ENCODE data around the gene RCN2.

Gene RCN2

GRCh38 chr15:76903251-76903681, 28.3 kb upstream of the RCN2 start:
- no peak overlapping the region for H3K4me3 ChIP-seq (ENCODE audit: low read depth in 1 of 5, low read length in 5 of 5)
- peaks cover 0 to 3% (median 0%) of the 10 kb centered on the region in 5 donors for H3K9me3 ChIP-seq (ENCODE audit: control insufficient read depth in 5 of 5, low read length in 5 of 5)
- H3K27ac ChIP-seq (ENCODE audit: low read depth, low read length), result peak overlapping the region; percentile 79
- H3K36me3 ChIP-seq (ENCODE audit: control insufficient read depth in 5 of 5, insufficient read depth in 5 of 5, low read length in 5 of 5), result peaks cover 0 to 5% (median 0%) of the 10 kb centered on the region in 5 donors
- no peaks in the 10 kb centered on the region for H3K27me3 ChIP-seq (ENCODE audit: control insufficient read depth in 5 of 5, insufficient read depth in 4 of 5, low read length in 5 of 5)
- H3K9ac ChIP-seq (ENCODE audit: low read length in 5 of 5), result peak overlapping the region in 1 of 5 donors; percentile 20
- peaks cover 5 to 31% (median 26%) of the 10 kb centered on the region in 5 donors for H3K4me1 ChIP-seq (ENCODE audit: control insufficient read depth in 5 of 5, insufficient read depth in 5 of 5, low read length in 5 of 5)

GRCh38 chr15:76904461-76905012, 27.0 kb upstream of the RCN2 start:
- Histone ChIP-seq H3K9me3 (ENCODE audit: control insufficient read depth in 5 of 5, low read length in 5 of 5) (peaks cover 0 to 3% (median 0%) of the 10 kb centered on the region in 5 donors), H3K36me3 (ENCODE audit: control insufficient read depth in 5 of 5, insufficient read depth in 5 of 5, low read length in 5 of 5) (no peaks in the 10 kb centered on the region), H3K4me3 (ENCODE audit: low read depth in 1 of 5, low read length in 5 of 5) (peak overlapping the region; percentile 77 to 86 (median 84)), H3K27me3 (ENCODE audit: control insufficient read depth in 5 of 5, insufficient read depth in 4 of 5, low read length in 5 of 5) (no peaks in the 10 kb centered on the region), H3K4me1 (ENCODE audit: control insufficient read depth in 5 of 5, insufficient read depth in 5 of 5, low read length in 5 of 5) (peaks cover 5 to 31% (median 26%) of the 10 kb centered on the region in 5 donors), H3K9ac (ENCODE audit: low read length in 5 of 5) (peak overlapping the region; percentile 68 to 96 (median 86)), H3K27ac (ENCODE audit: low read depth, low read length) (peak overlapping the region; percentile 79)

DNA sequence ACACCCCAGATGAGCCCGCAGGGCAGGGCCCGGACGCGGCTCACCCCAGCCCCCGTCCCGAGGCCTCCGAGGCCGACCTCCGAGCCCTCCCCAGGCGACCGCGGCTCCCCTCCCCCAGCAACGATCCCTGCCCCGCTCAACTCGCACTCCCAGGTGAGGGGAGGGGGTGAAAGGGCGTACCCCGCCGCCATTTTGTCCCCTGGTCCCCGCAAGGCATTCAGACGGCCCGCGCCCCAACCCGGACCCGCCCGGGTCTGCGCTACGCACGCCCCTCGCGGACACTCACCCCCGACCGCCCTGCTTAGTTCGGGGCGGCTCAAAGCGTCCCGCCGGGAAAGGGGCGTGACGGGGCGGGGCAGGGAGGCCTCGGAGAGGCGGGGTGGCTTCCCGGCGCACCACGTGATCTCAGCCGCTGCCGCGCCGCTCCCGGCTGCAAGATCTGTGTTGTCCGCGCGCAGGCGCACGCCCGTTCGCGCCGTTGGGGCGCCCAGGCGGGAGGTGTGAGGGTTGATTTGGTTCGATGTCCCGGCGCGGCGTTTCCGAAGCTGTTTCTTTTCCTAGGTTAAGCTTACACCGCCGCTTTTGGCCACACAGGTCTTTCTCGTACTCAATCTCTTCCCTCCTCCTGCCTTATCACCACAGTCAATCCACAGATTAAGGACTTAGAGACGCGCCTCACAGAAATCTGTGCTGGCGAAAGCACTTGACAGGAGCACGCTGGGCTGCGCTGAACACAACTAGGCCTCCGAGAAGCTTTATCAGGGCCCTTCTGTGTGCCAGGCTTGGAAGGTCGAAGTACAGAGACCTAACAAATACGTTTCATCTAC, 26.3 kb upstream of the RCN2 start, which contains the start of gene SCAPER:
Gene SCAPER, minus strand, starts transcription at position 328 of the 827 bp plus-strand sequence. CDS start 21,523 bp downstream, outside the sequence.
- Histone ChIP-seq H3K4me3 (ENCODE audit: low read depth in 1 of 5, low read length in 5 of 5) (peak within 1 kb of the TSS; percentile 77 to 86 (median 84)), H3K9me3 (ENCODE audit: control insufficient read depth in 5 of 5, low read length in 5 of 5) (peaks cover 0 to 3% (median 0%) of the 10 kb centered on the region in 5 donors), H3K27ac (ENCODE audit: low read depth, low read length) (peak within 1 kb of the TSS; percentile 79), H3K36me3 (ENCODE audit: control insufficient read depth in 5 of 5, insufficient read depth in 5 of 5, low read length in 5 of 5) (no peaks in the 10 kb centered on the region), H3K27me3 (ENCODE audit: control insufficient read depth in 5 of 5, insufficient read depth in 4 of 5, low read length in 5 of 5) (no peaks in the 10 kb centered on the region), H3K9ac (ENCODE audit: low read length in 5 of 5) (peak within 1 kb of the TSS; percentile 68 to 96 (median 86)), H3K4me1 (ENCODE audit: control insufficient read depth in 5 of 5, insufficient read depth in 5 of 5, low read length in 5 of 5) (peaks cover 5 to 31% (median 26%) of the 10 kb centered on the region in 5 donors)

GRCh38 chr15:76905855-76906254, 25.7 kb upstream of the RCN2 start:
- Histone ChIP-seq H3K27ac (ENCODE audit: low read depth, low read length) (peak overlapping the region; percentile 79), H3K4me3 (ENCODE audit: low read depth in 1 of 5, low read length in 5 of 5) (peak overlapping the region; percentile 75 to 86 (median 84)), H3K9ac (ENCODE audit: low read length in 5 of 5) (peak overlapping the region; percentile 43 to 96 (median 85))

DNA sequence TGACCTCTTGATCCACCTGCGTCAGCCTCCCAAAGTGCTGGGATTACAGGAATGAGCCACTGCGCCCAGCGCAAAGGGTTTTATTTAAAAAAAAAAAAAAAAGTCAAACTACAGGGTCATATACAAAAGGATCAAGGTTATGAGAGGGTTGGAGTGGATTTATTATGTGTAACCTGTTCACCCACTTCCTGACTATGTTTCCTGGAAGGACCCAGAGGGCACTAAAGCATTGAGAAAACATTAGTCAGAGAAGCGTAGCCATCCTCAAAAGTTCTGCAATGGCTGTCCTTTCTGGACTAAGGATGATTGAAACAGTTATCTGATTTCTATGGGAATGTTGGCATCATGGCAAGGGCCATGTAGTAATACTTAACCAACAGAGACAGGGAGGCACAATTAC, 19.1 kb upstream of the RCN2 start:
- no peak overlapping the region for H3K27ac ChIP-seq (ENCODE audit: low read depth, low read length)
- H3K4me3 ChIP-seq (ENCODE audit: low read depth in 1 of 5, low read length in 5 of 5), result no peak overlapping the region
- H3K4me1 ChIP-seq (ENCODE audit: control insufficient read depth in 5 of 5, insufficient read depth in 5 of 5, low read length in 5 of 5), result no peaks in the 10 kb centered on the region
- H3K27me3 ChIP-seq (ENCODE audit: control insufficient read depth in 5 of 5, insufficient read depth in 4 of 5, low read length in 5 of 5), result peaks cover 0 to 7% (median 2%) of the 10 kb centered on the region in 5 donors
- H3K9ac ChIP-seq (ENCODE audit: low read length in 5 of 5), result no peak overlapping the region
- no peaks in the 10 kb centered on the region for H3K36me3 ChIP-seq (ENCODE audit: control insufficient read depth in 5 of 5, insufficient read depth in 5 of 5, low read length in 5 of 5)
- H3K9me3 ChIP-seq (ENCODE audit: control insufficient read depth in 5 of 5, low read length in 5 of 5), result no peaks in the 10 kb centered on the region

More at GRCh38 chr15:76905855-76906254, 25.7 kb upstream of the RCN2 start:
- peaks cover 5 to 31% (median 26%) of the 10 kb centered on the region in 5 donors for H3K4me1 ChIP-seq (ENCODE audit: control insufficient read depth in 5 of 5, insufficient read depth in 5 of 5, low read length in 5 of 5)
- H3K27me3 ChIP-seq (ENCODE audit: control insufficient read depth in 5 of 5, insufficient read depth in 4 of 5, low read length in 5 of 5), result no peaks in the 10 kb centered on the region
- peaks cover 0 to 3% (median 0%) of the 10 kb centered on the region in 5 donors for H3K9me3 ChIP-seq (ENCODE audit: control insufficient read depth in 5 of 5, low read length in 5 of 5)
- no peaks in the 10 kb centered on the region for H3K36me3 ChIP-seq (ENCODE audit: control insufficient read depth in 5 of 5, insufficient read depth in 5 of 5, low read length in 5 of 5)

DNA sequence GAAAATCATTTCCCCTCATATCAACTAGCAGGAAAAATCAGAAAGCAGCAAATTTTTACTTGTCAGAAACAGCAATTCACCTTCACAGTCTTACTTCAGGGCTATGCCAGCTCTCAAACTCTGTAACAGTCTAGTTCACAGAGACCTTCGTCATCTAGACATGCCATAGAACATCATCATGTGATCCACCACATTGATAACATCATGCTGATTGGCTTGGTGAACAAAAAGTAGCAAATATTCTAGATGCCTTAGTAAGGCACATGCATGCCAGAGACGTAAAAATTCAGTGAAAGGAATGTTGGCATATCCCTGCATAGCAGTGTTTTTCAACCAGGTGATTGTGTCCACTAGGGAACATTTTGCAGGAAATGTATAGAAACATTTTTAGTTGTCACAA, 17.8 kb upstream of the RCN2 start:
- H3K9me3 ChIP-seq (ENCODE audit: control insufficient read depth in 5 of 5, low read length in 5 of 5), result no peaks in the 10 kb centered on the region
- H3K27me3 ChIP-seq (ENCODE audit: control insufficient read depth in 5 of 5, insufficient read depth in 4 of 5, low read length in 5 of 5), result peaks cover 0 to 7% (median 2%) of the 10 kb centered on the region in 5 donors
- H3K9ac ChIP-seq (ENCODE audit: low read length in 5 of 5), result no peak overlapping the region
- H3K4me3 ChIP-seq (ENCODE audit: low read depth in 1 of 5, low read length in 5 of 5), result no peak overlapping the region
- H3K27ac ChIP-seq (ENCODE audit: low read depth, low read length), result no peak overlapping the region
- H3K36me3 ChIP-seq (ENCODE audit: control insufficient read depth in 5 of 5, insufficient read depth in 5 of 5, low read length in 5 of 5), result no peaks in the 10 kb centered on the region
- no peaks in the 10 kb centered on the region for H3K4me1 ChIP-seq (ENCODE audit: control insufficient read depth in 5 of 5, insufficient read depth in 5 of 5, low read length in 5 of 5)

GRCh38 chr15:76916369-76916768, 15.2 kb upstream of the RCN2 start:
- Histone ChIP-seq H3K4me1 (ENCODE audit: control insufficient read depth in 5 of 5, insufficient read depth in 5 of 5, low read length in 5 of 5) (no peaks in the 10 kb centered on the region), H3K27me3 (ENCODE audit: control insufficient read depth in 5 of 5, insufficient read depth in 4 of 5, low read length in 5 of 5) (peaks cover 0 to 7% (median 2%) of the 10 kb centered on the region in 5 donors), H3K27ac (ENCODE audit: low read depth, low read length) (no peak overlapping the region), H3K36me3 (ENCODE audit: control insufficient read depth in 5 of 5, insufficient read depth in 5 of 5, low read length in 5 of 5) (no peaks in the 10 kb centered on the region), H3K9ac (ENCODE audit: low read length in 5 of 5) (no peak overlapping the region), H3K4me3 (ENCODE audit: low read depth in 1 of 5, low read length in 5 of 5) (no peak overlapping the region), H3K9me3 (ENCODE audit: control insufficient read depth in 5 of 5, low read length in 5 of 5) (no peaks in the 10 kb centered on the region)

- Histone ChIP-seq H3K27ac (ENCODE audit: low read depth, low read length) (no peak overlapping the region), H3K9me3 (ENCODE audit: control insufficient read depth in 5 of 5, low read length in 5 of 5) (no peaks in the 10 kb centered on the region), H3K9ac (ENCODE audit: low read length in 5 of 5) (no peak overlapping the region), H3K27me3 (ENCODE audit: control insufficient read depth in 5 of 5, insufficient read depth in 4 of 5, low read length in 5 of 5) (no peaks in the 10 kb centered on the region), H3K4me1 (ENCODE audit: control insufficient read depth in 5 of 5, insufficient read depth in 5 of 5, low read length in 5 of 5) (peaks cover 2 to 15% (median 13%) of the 10 kb centered on the region in 5 donors), H3K4me3 (ENCODE audit: low read depth in 1 of 5, low read length in 5 of 5) (no peak overlapping the region), H3K36me3 (ENCODE audit: control insufficient read depth in 5 of 5, insufficient read depth in 5 of 5, low read length in 5 of 5) (peaks cover 0 to 3% (median 0%) of the 10 kb centered on the region in 5 donors)
Measured at GRCh38 chr15:76928201-76928600, 3.3 kb upstream of the RCN2 start.

DNA sequence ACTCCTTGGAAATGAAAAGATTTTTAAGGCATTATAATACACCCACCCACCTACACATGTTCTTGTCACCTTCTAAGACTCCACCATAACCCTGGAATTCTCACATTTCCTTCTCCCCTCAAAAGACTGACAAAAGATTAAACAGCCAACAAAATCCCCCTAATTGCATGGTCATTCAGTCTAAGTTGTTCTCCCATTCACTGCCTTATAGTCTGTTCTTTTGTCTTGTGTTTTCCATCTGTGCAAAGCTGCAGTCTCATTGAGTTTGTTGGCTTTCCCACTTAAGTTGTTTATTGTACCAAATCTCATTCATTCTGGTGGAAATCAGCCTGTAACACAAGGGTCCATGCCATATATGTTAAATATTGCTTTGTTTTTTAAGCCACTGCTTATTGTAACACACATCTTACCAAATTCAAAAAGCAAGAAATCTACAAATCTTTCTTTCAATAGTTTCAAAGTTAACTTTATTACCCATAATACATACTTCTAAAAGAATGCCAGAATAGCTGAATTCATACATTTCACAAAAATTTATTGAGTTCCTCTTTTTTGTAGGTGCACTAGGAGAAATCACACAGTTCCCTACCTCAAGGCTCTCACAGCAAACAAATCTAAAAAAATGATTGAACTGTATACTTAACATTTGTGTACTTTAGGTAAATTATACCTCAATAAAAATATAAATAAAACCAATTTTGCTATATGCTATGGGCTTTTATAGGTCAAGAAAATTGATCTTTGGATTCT, 2.4 kb upstream of the RCN2 start:
- H3K36me3 ChIP-seq (ENCODE audit: control insufficient read depth in 5 of 5, insufficient read depth in 5 of 5, low read length in 5 of 5), result peaks cover 0 to 7% (median 2%) of the 10 kb centered on the region in 5 donors
- no peak overlapping the region for H3K4me3 ChIP-seq (ENCODE audit: low read depth in 1 of 5, low read length in 5 of 5)
- no peak overlapping the region for H3K27ac ChIP-seq (ENCODE audit: low read depth, low read length)
- H3K27me3 ChIP-seq (ENCODE audit: control insufficient read depth in 5 of 5, insufficient read depth in 4 of 5, low read length in 5 of 5), result no peaks in the 10 kb centered on the region
- H3K9ac ChIP-seq (ENCODE audit: low read length in 5 of 5), result no peak overlapping the region
- peaks cover 2 to 15% (median 13%) of the 10 kb centered on the region in 5 donors for H3K4me1 ChIP-seq (ENCODE audit: control insufficient read depth in 5 of 5, insufficient read depth in 5 of 5, low read length in 5 of 5)
- H3K9me3 ChIP-seq (ENCODE audit: control insufficient read depth in 5 of 5, low read length in 5 of 5), result no peaks in the 10 kb centered on the region
